HG03097 (cell line): ENCODE measurements around the gene PLXDC2.
"Not testable (repeated sequence)": the region's sequence is repeated elsewhere in the genome, so short reads cannot be mapped to it uniquely, and the experiment has no call there.

Source experiments
- ATAC-seq: cut with Tn5 transposase; IDR thresholded peaks from one replicate; pipeline ENCODE4 v1.9.1; 2021; ENCODE audit not compliant: unreplicated experiment, low FRiP score

Gene PLXDC2

DNA sequence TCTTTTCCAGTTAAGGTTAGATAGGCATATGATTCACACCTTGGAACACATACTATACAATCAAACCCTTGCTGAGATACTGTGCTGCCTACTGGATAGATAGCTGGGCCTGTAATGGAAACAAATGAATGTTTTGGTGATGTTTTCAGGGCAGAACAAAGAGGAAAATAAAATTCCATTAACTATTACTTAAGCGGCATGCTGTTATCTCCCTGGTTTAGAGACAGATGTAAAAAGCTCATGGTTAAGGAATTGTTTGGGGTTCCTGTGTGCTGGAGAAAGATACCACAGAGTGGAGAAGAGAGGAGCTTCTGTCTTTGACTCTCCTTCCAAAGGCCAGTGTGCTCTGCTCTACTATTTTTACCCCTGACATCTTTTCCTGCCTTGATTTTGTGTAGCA is 341.1 kb downstream of the PLXDC2 start:
- ATAC-seq = no peak

DNA sequence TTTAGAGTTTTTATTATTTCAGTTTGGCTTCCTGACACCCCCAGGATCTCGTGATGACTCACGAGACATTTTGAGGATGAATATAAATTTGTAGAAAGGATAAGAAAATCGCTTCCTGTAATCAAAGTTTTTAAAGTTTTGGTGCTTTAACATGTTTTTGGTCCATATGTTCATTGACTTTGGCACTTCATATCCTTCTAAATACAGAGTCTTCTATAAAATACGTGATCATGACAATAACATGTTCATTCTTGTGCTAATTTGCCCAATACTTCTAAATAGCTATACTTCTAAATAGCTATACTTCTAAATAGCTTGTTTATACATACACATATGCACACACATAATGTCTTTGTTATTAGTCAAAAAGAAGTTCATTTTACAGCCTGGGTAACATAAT is 341.9 kb downstream of the PLXDC2 start:
- ATAC-seq = no peak

DNA sequence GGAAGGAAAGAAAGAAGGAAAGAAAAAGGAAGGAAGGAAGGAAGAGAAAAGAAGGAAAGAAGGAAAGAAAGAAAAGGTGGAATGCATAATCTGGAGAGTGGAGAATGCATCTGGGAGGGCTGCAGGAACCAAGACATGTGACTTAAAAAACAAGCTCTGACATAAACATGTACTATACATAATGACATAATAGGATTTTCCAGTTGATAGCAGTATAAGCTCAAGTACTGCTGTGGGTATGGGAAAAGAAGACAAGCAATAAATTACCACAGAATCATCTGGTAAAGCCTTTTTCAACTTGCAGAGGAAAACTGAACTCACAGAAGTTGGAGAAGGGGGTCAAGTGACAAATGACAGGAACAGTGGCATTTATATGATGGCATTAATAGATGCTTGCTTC is 345.9 kb downstream of the PLXDC2 start:
- no peak for ATAC-seq

DNA sequence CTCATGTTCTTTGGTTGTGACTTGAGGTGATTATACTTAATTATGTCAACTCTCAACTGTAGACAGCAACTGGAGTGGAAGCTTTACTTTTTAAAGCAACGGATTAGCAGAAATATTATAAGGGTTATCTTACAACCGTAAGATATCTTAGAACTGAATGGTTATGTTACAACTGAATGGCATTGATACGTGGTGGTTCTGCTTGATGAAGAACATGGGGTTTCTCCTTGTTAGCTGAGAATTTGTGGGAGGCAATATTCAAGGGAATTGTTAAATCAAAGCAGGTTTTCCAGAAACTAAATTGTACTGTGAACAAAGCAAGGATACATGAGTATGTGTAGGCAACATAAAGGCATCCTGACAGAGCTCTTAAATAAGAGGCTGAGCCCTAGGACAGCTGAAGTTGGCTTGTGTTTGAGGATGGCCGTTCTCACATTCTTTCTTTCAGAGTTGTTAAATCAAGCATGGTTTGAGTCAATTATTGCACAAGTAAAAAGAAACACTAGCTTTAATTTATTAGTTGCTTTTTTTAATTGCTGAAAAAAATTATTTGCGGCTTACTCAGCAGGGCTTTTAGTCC is 350.0 kb downstream of the PLXDC2 start:
- no peak for ATAC-seq

DNA sequence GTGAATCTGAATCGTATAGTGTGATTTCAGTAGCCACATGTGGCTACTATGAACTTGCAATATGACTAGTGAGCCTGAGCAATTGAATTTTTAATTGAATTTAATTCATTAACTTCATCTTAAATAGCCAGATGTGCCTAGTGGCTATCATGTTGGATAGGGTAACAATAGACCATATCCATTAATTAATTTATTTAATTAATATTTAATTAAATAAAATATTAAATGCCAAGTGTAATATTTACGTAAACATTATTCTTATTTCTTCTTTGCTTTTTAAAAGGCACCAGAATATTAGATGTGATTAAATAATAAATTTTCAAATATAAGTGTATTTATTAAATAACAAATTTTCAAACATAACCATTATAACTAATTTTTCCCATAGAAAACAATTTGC is 354.4 kb downstream of the PLXDC2 start:
- ATAC-seq = no peak

DNA sequence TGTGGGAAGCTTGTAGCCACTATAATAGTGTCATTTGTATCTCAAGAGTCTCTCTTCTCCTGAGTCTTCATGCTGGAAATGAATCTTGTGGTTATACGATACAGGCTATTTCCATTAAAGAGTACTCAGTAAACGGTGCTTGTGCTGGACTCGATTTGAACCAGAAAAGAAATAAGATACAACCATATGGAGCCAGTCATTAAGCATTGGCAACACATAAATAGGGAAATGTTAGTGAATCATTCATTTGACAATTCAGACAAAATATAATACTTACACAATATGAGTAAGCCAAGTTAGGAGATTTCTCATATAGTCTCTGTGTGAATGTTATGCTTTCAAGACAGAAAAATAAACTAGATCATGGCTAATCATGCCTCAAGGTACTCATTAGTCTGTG is 356.8 kb downstream of the PLXDC2 start:
- no peak for ATAC-seq

DNA sequence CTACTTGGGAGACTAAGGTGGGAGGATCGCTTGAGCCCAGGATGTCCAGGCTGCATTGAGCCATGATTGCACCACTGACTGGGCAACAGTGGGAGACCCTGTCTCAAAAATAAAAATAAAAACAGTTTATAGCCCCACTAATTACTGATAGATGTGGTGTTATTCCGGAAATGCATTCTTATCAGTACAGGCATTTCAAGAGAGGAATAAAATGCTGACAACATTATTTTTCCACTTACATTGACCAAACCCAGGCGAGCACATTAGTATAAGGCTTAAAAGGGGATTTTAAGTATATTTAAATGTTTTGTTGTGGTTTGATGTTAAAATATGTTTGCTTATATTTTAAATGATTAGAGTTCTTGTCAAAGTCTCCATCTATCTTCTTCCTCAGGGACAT is 359.5 kb downstream of the PLXDC2 start:
- ATAC-seq = no peak

DNA sequence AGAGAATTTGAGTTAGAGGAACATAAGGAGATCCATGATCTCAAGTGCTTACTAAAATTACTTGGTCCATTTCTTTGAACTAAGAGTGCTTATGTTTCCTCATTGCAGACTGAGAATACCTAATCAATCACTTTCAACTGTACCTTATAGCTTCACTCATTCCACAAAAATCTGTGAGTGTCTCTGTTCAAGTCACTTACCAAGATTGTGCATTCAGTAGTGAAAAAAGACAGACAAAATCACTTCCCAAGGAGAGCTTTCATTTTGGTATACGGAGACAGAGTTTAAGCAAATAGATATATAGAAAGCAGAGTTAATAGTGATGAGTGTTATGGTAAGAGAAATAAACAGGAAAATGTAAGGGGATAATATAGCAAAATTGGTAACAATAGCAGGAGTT is 364.5 kb downstream of the PLXDC2 start:
- no peak for ATAC-seq

DNA sequence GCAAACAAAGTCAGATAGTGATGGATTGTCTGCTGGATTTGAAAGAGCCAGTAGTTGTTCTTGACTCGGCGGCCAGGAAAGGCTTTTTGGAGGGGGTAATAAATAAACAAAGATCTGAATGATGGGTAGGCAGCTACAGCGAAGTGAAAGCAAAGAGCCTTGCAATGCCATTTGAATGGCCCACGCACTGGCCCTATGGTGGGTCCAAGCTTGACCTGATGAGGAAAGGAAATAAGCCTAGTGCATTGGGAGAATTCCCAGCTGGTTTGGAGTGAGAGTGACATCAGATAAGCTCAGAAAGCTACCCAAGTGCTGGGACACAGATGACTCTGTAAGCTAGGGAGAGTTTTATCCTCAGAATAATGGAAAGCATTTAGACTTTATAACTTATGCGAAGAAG is 365.2 kb downstream of the PLXDC2 start:
- ATAC-seq = no peak

DNA sequence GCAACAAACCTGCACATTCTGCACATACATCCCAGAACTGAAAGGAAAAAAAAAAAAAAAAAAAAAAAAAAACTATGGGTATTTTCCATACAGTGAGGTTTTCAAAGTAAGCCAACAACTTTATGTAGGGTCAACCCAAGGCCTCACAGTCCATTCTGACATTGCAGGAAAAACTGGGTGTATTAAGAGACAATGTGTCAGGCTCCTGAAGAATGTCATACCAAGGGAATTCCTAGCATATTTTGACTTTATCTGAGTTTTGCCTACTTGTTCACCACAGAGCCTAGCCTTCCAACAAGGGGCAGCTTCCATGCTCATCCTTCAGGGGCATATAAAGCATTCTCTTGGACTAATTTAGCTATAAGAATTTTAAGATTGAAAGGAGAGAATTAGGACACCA is 368.9 kb downstream of the PLXDC2 start:
- no peak for ATAC-seq

DNA sequence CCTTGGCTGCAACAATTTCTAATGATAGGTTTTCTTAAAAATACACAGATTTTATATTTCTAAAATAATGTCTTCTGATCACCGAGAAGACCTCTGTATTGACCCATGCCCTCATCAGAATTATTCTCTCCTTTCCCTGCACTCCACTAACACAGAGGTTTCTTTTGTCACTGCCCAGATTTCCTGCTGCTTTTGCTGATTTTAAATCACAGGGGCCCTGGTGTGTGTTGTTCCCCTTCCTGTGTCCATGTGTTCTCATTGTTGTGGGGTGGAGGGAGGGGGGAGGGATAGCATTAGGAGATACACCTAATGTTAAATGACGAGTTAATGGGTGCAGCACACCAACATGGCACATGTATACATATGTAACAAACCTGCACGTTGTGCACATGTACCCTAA is 375.2 kb downstream of the PLXDC2 start:
- not testable (repeated sequence) for ATAC-seq

DNA sequence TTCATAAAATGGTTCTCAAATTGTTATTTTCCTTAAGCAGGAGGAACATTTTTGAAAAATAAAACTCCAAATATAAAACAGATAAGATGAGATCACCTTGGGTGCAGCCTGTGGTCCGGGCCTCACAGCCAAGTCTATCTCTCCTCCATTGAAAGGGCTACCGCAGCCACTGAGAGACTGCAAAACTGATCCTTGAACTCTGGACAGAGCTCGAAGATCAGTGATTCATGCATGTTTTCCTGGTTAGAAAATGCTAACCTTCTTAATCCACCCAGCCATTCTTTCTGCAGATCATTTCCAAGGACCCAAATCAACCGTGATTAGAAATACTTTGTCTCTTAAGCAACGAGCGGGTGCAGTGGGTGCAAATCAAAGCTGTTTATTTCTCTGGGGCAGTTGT is 378.8 kb downstream of the PLXDC2 start:
- ATAC-seq = no peak

DNA sequence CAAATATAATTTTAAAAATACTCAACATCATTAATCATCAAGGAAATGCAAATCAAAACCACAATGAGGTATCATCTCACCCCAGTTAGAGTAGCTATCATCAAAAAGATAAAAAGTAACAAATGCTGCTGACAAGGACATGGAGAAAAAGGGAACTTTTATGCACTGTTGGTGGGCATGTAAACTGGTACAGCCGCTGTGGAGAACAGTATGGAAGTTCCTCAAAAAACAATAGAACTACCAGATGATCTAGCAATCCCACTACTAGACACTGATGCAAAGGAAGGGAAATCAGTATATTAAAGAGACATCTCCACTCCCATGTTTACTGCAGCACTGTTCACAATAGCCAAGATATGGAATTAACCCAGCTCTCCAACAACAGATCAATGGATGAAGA is 384.5 kb downstream of the PLXDC2 start:
- ATAC-seq = no peak

DNA sequence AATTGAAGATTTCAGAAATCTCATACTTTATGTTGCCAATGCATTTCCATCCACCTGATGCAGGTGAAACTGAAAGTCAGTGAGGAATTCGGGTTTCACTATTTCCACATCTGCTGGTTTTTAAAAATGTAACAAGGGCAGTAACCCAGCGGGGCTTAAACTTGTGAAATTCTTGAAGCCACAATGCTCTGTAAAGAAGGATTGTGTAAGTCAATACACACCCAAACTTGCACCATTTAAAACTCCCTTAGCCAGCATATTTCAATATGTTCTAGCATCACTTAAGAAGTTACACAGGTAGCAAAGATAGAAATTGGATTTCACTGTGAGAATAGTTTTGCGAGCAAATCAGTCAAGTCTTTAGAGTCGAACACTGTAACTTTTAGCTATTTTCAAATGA is 386.1 kb downstream of the PLXDC2 start:
- ATAC-seq = no peak

DNA sequence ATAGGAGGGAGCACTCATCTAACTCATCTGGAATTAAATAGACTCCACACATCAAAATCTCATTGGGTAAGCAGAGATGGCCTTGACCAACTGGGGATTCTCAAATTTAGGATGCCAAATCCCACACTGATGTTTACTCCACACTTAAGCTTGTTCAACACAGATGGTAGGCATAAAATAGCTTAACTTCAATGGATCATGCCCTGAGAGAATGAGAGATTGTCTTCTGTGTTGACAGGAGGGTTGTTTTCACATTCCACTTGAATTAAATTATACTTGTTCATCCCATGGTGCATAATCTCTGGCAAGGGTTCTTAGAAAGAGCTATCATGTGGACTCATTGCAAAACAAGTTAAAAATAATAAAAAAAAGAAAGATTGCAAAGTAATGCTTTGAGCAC is 391.4 kb downstream of the PLXDC2 start:
- no peak for ATAC-seq

DNA sequence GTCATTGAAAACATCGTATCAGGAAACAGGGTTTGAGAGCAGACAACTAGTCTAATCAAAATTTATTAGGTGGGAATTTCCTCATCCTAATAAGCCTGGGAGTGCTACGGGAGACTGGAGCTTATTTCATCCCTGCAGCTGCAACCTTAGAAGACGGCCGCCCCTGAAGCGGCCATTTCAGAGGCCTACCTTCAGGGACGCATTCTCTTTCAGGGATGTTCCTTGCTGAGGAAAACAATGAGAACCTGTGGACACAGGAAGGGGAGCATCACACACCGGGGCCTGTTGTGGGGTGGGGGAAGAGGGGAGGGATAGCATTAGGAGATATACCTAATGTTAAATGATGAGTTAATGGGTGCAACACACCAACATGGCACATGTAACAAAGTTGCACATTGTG is 392.9 kb downstream of the PLXDC2 start:
- ATAC-seq = not testable (repeated sequence)

DNA sequence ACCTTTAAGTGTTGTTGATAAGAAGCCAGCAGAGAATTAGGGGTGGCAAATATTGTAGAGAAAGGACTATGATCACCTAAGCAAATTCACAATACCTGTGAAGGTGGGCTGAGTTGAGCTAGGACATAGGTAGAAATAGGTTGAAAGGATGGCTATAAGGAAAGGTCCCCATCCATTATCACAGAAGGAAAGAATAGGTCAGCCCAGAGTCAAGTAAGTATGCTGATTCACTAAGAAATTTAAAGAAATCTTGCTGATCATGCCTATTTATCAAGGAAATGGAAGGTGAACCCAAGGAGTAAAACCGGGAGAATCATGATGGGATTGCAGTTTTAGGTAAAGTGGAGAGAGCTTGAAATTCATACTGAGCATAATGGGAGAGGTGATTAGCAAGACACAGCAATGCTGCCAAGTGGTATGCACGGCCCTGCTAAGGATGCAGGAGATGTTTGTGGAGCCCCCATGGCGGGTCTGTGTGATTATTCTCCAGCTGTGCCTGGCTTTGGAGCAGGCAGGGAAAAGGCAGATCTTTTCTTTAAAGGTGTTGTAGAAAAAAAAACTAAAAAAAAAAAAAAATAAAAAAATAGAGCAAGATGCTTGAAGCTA is 399.4 kb downstream of the PLXDC2 start:
- ATAC-seq = no peak

DNA sequence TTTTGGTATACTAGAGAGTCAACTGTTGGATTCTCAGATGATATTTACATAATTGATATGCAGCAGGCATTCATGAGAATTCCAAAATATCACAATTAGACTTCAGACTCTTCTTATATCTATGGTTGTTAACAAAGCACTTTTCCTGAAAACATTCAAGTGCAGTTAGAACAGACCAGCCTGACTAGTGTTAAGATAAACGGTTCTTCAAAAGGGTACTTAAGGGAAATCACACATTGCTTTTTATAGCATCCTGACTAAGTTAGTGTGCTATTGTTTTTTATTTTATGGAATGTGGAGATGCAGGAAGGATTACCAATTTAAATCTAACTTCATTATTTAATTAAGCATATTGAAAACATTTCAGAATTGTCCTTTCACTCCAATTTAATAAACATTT is 405.1 kb downstream of the PLXDC2 start:
- no peak for ATAC-seq

DNA sequence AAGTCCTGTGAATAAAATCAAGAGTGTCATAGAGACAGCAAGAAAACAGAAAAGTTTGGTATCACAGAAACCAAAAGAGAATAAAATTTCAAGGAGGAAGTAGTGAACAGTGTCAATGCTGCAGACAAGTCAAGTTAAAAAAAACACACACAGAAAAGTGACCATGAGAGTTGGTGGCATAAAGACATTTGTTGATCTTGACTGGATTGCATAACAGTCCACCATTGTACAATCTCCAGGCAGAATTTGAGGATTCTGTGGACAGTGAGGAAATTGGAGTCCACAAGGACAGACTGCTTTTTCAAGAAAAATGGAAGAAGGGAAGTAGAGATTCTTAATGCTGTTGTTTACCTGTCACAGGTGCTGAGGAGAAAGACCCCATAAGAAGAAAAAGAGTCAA is 412.5 kb downstream of the PLXDC2 start:
- no peak for ATAC-seq

DNA sequence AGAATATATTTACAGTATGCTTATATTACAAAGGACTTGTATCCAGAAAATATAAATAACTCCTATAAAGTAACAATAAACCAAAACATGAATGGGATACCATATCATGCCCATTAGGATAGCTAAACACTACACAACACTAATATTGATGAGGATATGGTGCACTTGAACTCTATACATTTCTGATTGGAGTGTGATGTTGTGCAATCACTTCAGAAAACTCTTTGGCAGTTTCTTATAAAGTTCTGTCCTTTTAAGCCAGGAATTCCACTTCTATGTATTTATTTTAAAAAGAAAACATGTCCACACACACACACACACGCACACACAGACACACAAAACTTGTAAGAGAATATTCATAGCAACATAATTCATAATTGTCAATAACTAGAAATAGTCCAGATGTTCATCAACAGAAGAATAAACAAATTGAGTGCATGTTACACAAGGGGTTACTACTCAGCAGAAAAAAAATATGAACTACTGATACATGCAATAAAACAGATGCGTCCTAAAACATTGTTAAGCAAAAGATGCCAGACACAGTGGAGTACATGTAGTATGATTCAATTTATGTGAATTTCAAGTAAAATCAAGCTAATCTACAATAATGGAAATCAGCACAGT is 416.0 kb downstream of the PLXDC2 start:
- ATAC-seq = no peak

DNA sequence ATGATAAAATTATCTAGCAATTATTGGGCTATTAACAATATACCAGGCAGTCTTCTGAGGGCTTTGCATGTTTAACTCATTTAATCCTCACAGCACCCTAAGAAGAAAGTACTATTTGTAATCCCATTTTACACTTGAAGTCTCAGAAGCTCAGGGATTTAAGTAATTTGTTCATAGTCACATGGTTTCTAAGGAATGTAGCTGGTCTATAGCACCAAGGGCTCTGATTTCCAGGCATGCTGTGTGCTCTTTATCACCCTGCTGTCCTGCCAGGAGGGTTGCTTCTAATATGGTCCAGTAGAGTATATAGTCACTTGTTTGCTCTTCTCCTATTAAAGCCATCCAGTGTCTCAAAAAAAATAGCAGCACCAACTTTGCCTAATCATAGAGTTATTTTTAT is 417.2 kb downstream of the PLXDC2 start:
- ATAC-seq = no peak

DNA sequence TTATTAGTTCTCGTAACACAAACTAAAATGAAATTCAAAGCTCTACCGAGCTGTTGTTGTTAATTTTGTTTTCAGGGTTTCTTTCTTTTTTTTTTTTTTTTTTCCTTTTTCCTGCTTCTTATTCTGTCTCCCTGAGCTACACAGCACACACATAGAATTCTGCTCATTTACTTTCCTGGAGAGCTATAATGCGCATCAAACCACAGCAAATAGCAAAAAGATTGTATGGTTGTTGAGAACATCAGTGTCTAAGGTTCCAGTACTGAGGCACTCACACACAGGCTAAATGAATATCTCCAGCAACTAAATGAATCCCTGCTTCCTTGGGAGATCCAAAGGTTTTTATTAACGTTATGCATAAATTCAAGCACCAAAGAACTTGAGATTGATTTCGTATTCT is 418.3 kb downstream of the PLXDC2 start:
- ATAC-seq = no peak
